AG09309 (cell line): ENCODE data around the gene RHBDD3.
A peak's percentile ranks its signal among the peaks of the same experiment; 100 is the strongest.

Experiments
- DNase-seq: peaks from one replicate; pipeline ENCODE4 v3.0.0-alpha.2; 2010; ENCODE audit warnings: low read depth
- H3K4me3 ChIP-seq: 2 replicates; pipeline ENCODE4 v1.5.1; 2011; ENCODE audit warnings: mild to moderate bottlenecking, low read depth, low read length, moderate library complexity; ENCODE audit not compliant: control insufficient read depth
- TF ChIP-seq, protein P1 (sequence below): IDR thresholded peaks from 2 replicates; pipeline ENCODE4 v1.5.1; 2011; ENCODE audit warnings: mild to moderate bottlenecking, low read depth, low read length, inconsistent platforms; ENCODE audit not compliant: insufficient read depth, control insufficient read depth; ENCODE audit errors: missing control alignments

RHBDD3 gene

DNA sequence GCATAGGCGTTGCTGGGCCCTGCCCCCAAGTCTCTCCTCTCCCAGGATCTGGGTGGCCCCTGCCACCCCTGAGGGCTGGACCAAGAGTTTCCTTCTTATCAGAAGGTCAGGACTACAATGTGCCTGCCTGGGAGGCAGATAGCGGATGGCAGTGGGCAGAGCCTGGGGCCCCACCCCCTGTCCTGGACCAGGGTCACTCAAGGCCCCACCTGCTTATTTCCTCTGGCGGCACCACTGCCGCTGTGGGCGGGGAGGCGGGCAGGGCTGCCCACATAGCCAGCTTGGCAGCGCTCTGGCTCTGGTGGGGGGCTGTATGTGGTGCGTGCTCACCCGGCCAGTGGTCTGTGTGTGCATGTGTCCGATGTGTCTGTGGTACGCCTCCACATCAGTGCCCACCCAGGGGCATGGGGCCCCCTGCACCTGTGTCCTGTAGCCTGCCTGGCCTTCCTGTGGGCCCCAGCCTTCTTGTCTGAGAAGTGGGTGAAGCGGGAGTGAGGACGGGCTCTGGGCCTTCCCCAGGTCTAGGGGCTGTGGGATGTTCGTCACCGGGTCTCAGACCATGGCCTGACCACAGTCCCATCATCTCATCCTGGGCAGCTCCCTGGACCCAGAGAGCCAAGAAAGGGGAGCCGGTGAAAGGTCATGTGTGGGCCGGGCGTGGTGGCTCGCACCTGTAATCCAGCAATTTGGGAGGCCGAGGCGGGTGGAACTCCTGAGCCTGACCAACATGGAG, 41.7 kb upstream of the RHBDD3 start:
- TF ChIP-seq, protein P1, sequence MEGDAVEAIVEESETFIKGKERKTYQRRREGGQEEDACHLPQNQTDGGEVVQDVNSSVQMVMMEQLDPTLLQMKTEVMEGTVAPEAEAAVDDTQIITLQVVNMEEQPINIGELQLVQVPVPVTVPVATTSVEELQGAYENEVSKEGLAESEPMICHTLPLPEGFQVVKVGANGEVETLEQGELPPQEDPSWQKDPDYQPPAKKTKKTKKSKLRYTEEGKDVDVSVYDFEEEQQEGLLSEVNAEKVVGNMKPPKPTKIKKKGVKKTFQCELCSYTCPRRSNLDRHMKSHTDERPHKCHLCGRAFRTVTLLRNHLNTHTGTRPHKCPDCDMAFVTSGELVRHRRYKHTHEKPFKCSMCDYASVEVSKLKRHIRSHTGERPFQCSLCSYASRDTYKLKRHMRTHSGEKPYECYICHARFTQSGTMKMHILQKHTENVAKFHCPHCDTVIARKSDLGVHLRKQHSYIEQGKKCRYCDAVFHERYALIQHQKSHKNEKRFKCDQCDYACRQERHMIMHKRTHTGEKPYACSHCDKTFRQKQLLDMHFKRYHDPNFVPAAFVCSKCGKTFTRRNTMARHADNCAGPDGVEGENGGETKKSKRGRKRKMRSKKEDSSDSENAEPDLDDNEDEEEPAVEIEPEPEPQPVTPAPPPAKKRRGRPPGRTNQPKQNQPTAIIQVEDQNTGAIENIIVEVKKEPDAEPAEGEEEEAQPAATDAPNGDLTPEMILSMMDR = no peak
- peak overlapping the region; percentile 20; the same call in 1 of the 2 replicates for H3K4me3 ChIP-seq
- no peak for DNase-seq

DNA sequence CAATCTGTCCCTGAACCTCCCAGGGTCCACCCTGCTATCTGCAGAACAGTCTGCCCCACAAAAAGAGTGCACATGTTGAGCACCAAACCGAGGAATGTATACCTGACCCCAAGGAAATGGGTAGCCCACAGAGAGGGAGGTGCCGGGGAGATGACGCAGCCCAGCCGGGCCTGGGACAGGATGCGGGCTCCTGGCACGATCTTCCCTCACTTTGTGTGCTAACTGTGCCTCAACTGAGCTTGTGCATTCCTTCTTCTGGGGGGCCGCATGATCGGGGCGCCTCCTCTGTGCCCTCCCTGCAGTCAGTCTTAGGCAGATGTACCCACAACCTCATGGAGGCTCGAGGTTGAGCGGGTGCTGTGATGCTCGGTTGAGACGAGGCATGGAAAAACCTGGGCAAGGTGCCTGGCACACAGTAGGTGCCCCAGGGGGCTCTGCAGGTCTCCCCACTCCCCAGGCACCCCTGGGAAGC, 41.0 kb upstream of the RHBDD3 start:
- peak overlapping the region; percentile 20 for H3K4me3 ChIP-seq
- TF ChIP-seq, protein P1 = no peak
- DNase-seq = peak; percentile 18

DNA sequence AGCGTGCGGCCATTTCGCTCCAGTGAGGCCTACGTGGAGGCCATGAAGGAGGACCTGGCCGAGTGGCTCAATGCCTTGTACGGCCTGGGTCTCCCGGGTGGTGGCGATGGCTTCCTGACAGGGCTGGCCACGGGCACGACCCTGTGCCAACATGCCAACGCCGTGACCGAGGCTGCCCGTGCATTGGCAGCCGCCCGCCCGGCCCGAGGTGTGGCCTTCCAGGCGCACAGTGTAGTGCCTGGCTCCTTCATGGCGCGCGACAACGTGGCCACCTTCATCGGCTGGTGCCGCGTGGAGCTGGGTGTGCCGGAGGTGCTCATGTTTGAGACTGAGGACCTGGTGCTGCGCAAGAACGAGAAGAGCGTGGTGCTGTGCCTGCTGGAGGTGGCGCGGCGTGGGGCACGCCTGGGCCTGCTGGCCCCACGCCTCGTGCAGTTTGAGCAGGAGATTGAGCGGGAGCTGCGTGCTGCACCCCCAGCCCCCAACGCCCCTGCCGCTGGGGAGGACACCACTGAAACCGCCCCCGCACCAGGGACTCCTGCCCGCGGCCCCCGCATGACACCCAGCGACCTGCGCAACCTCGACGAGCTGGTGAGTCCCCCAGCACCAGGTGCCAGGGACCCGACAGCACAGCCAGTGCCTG, 40.5 kb upstream of the RHBDD3 start:
- H3K4me3 ChIP-seq = peak overlapping the region; percentile 96
- no peak for DNase-seq
- TF ChIP-seq, protein P1 = no peak

DNA sequence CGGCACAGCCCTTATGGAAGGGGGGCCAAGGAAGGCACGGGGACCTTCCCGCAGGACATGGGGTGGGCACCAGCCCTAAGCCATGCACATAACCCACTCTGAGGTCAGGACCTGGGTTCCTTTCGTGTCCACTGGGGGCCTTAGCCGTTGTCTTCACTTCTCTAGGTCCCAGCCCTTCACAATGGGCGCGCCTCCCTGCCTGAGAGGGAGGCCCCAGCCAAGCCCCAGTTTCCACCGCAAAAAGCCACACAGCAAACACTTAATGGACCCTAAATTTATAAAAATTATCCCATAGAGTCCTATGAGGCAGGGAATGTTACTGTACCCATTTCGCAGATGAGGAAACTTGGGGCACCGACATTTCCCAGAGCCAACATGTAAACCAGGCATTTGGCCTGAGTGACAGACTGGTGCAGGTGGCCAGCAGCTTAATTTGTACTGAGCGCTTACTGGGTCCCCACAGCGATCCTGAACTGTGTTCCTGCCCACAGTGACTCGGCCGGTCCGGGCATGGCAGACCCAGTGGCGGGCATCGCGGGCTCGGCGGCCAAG, 39.9 kb upstream of the RHBDD3 start:
- TF ChIP-seq, protein P1 = no peak
- no peak for DNase-seq
- peak overlapping the region; percentile 96 for H3K4me3 ChIP-seq

DNA sequence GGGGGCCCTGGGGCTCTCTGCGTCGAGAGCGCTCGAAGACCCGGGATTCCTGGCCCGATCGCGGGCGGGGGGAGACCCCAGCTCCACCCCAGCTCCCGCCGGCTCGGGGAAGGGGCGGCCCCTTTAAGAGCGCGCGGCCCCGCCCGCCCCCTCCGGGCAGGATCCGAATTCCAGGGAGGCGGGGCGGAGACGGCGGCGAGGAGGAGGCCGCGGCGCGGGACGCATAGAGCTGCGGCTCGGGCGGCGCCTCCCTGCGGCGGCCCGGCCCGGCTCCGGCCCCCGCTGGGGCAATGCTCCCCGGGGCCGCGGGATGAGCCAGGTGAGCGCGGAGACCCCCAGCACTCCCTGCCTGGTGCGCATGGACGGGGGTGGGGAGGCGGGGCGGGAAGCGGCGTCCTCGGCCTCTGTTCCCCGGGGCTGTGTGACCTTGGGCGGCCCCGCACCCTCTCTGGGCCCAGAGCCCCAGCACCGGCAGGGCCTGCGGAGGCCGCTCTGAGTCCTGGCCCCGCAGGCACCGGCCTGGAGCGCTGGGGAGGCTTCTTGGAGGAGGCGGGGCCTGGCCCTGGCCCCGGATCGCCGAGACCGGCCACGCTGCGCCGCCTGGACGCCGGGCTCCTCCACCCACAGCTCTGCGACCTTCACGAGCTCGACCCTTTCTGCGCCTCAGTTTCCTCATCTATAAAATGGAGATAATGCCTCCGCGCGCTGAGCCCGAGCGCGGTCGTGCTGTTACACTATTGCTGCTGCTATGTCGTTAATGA, 39.2 kb upstream of the RHBDD3 start:
- TF ChIP-seq, protein P1 = no peak
- H3K4me3 ChIP-seq = peak overlapping the region; percentile 96
- DNase-seq = peak; percentile 8

DNA sequence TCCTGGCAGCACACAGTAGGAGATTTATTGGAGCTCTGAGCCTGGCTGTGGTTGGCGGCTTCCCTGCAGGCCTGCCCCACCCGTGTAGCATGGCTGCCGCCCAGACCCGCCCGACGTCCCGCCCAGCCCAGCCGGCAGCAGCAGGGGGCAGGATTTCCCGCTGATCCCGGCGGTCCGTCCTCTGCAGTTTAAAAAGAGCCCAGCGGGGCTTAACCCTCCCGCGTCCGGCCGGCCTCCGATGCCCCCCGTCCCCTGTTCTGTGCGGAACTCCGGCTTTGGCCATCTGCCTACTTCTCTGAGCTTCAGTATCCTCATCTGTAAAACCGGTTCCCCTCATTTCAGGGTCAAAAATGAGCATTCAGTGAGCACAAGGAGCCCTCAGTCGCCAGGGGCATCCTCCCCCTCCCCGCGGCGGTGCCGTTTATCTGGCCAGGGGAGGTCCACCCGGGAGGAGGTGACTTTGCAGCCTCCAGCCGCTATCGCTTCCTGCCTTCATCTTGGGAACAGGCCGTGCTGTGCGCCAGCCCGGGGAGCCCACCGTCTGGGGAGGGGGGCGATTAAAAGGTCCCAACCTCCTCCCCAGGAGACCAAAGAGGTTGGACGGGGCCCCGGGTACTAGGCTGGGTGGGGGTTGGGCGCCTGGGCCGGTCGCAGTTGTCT, 38.5 kb upstream of the RHBDD3 start, which contains the start of gene GAS2L1:
Gene GAS2L1, plus strand, starts transcription at position 476 of the 660 bp plus-strand sequence. CDS start 1,456 bp downstream, outside the sequence.
- peak; percentile 21 for DNase-seq
- peak within 1 kb of the TSS; percentile 96 for H3K4me3 ChIP-seq
- TF ChIP-seq, protein P1 = peak; percentile 74
